KG1 (cell line): ENCODE measurements around the gene HS6ST1.
"Not testable (repeated sequence)": the region's sequence is repeated elsewhere in the genome, so short reads cannot be mapped to it uniquely, and the experiment has no call there.

ENCODE experiments used
- DNase-seq: peaks from one replicate; lab custom pipeline; 2025; lab: John Stamatoyannopoulos, UW

HS6ST1 gene

GRCh38 chr2:128321784-128322714, 3.4 kb upstream of the HS6ST1 start:
- DNase-seq, result peak; percentile 60

- DNase-seq, result no peak
Measured at GRCh38 chr2:128320906-128321771, 2.5 kb upstream of the HS6ST1 start.

- no peak for DNase-seq
Measured at GRCh38 chr2:128320192-128320905, 1.7 kb upstream of the HS6ST1 start.

- DNase-seq, result no peak
Measured at GRCh38 chr2:128319631-128320191, 1.0 kb upstream of the HS6ST1 start.

- not testable (repeated sequence) for DNase-seq
Measured at GRCh38 chr2:128318245-128318644, 423 bp downstream of the HS6ST1 start.

GRCh38 chr2:128317899-128318225, 806 bp downstream of the HS6ST1 start:
- DNase-seq, result not testable (repeated sequence)

- DNase-seq, result no peak
Measured at GRCh38 chr2:128317181-128317898, 1.3 kb downstream of the HS6ST1 start.

GRCh38 chr2:128316777-128317180, 1.9 kb downstream of the HS6ST1 start:
- DNase-seq, result no peak

- peak; percentile 30 for DNase-seq
Measured at GRCh38 chr2:128315829-128316776, 2.6 kb downstream of the HS6ST1 start.

GRCh38 chr2:128315122-128315828, 3.4 kb downstream of the HS6ST1 start:
- no peak for DNase-seq

- no peak for DNase-seq
Measured at GRCh38 chr2:128314348-128315121, 4.1 kb downstream of the HS6ST1 start.

GRCh38 chr2:128313931-128314347, 4.7 kb downstream of the HS6ST1 start:
- DNase-seq, result no peak

GRCh38 chr2:128313091-128313836, 5.4 kb downstream of the HS6ST1 start:
- DNase-seq, result no peak

- no peak for DNase-seq
Measured at GRCh38 chr2:128312411-128312810, 6.3 kb downstream of the HS6ST1 start.

- DNase-seq, result no peak
Measured at GRCh38 chr2:128311755-128312341, 6.8 kb downstream of the HS6ST1 start.

- no peak for DNase-seq
Measured at GRCh38 chr2:128311216-128311754, 7.4 kb downstream of the HS6ST1 start.

GRCh38 chr2:128310761-128311160, 7.9 kb downstream of the HS6ST1 start:
- no peak for DNase-seq
